AG04450 (cell line): ENCODE results near the gene IMP3. TPM values are rescaled to one million over a fixed set of nuclear protein-coding genes. Genes with fewer than 3 reads are reported as not detected.
A peak's percentile ranks its signal among the peaks of the same experiment; 100 is the strongest.

Experiments
- CTCF ChIA-PET: fragments of 300-600, 350-600 bp; formaldehyde crosslinking; extraction: SDS; loops from one replicate; lab custom pipeline; 2022; ENCODE audit warnings: antibody characterized with exemption, inconsistent platforms; lab: Charles Lee
- POLR2A ChIA-PET: fragments of 350-600 bp; formaldehyde crosslinking; extraction: SDS; loops from one replicate; lab custom pipeline; 2021; ENCODE audit warnings: antibody characterized with exemption, inconsistent platforms; lab: Yijun Ruan, JAX
- DNase-seq: peaks from one replicate; pipeline ENCODE4 v3.0.0-alpha.2; 2011; ENCODE audit warnings: low read depth, low spot score
- H3K27ac ChIP-seq: one replicate; pipeline ENCODE4 v1.5.1; 2012; ENCODE audit warnings: low read depth, low read length, control low read depth
- H3K27me3 ChIP-seq: one replicate; pipeline ENCODE4 v1.6.0; 2012; ENCODE audit warnings: low read length; ENCODE audit not compliant: control insufficient read depth, insufficient read depth
- H3K4me3 ChIP-seq: 2 replicates; pipeline ENCODE4 v1.5.1; 2011; ENCODE audit warnings: mild to moderate bottlenecking, low read depth, low read length, control low read depth
- H3K9me3 ChIP-seq: 2 replicates; pipeline ENCODE4 v1.5.1; 2012; ENCODE audit warnings: low read length; ENCODE audit not compliant: control insufficient read depth, insufficient read depth
- polyA plus RNA-seq: library from polyadenylated mRNA; depleted of rRNA; stranded (reverse); fragments of >200 nt; gene quantifications from 2 replicates; pipeline ENCODE4 v1.2.3, GENCODE V29; 2011
- TF ChIP-seq, protein P1 (sequence below): IDR thresholded peaks from 2 replicates; pipeline ENCODE4 v1.5.1; 2011; ENCODE audit warnings: low read depth, low read length, control low read depth, inconsistent platforms

IMP3 gene
- polyA plus RNA-seq, 1 experiment, result 42.3 TPM

DNA sequence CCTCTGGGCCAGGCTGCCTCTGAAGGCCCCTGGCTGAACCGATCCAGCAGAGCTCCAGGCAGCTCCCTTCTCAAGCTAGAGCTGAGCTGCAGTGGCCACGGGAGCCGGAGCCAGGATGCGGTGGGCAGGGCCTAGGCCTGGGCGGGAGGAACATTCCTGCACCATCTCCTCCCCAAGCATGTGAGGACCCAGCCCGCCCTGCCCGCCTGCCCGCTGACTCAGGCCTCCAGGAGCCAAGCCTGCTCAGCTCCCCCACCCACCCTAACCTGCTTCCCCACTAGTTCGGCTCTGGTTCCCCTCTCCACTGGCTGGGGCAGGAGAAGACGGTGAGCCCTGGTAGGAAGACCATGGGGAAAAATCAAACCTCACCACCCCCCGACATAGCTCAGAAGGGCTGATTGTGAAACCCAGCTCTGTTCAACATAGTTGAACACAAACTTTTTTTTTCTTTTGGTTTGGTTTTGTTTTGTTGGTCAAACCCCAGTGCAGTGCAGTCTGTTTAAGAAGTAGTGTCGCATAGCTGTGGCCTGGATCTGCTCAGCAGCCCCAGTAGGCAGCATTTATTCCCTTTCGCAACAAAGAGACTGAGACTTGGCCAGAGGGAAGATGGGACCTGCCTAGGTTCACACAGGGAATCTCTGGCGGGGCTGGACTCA, 21.2 kb upstream of the IMP3 start:
- CTCF ChIA-PET, result interaction anchor here (0.6 to 2.1 kb wide), 5 partner anchors 13 to 227 kb away, joined by 3 to 10 read pairs (median 8); partner anchors contain the start of gene SNX33
- no peaks in the 10 kb centered on the region for H3K27me3 ChIP-seq
- H3K4me3 ChIP-seq, result peak overlapping the region; percentile 29
- peak; percentile 81 for DNase-seq
- POLR2A ChIA-PET, result interaction anchor here (0.6 to 1.8 kb wide), 13 partner anchors 8 to 293 kb away, joined by 3 to 32 read pairs (median 4); partner anchors contain the start of genes IMP3, MAN2C1 and SNX33
- peak overlapping the region; percentile 98 for H3K27ac ChIP-seq
- TF ChIP-seq, protein P1, sequence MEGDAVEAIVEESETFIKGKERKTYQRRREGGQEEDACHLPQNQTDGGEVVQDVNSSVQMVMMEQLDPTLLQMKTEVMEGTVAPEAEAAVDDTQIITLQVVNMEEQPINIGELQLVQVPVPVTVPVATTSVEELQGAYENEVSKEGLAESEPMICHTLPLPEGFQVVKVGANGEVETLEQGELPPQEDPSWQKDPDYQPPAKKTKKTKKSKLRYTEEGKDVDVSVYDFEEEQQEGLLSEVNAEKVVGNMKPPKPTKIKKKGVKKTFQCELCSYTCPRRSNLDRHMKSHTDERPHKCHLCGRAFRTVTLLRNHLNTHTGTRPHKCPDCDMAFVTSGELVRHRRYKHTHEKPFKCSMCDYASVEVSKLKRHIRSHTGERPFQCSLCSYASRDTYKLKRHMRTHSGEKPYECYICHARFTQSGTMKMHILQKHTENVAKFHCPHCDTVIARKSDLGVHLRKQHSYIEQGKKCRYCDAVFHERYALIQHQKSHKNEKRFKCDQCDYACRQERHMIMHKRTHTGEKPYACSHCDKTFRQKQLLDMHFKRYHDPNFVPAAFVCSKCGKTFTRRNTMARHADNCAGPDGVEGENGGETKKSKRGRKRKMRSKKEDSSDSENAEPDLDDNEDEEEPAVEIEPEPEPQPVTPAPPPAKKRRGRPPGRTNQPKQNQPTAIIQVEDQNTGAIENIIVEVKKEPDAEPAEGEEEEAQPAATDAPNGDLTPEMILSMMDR, result no peak
- no peaks in the 10 kb centered on the region for H3K9me3 ChIP-seq

DNA sequence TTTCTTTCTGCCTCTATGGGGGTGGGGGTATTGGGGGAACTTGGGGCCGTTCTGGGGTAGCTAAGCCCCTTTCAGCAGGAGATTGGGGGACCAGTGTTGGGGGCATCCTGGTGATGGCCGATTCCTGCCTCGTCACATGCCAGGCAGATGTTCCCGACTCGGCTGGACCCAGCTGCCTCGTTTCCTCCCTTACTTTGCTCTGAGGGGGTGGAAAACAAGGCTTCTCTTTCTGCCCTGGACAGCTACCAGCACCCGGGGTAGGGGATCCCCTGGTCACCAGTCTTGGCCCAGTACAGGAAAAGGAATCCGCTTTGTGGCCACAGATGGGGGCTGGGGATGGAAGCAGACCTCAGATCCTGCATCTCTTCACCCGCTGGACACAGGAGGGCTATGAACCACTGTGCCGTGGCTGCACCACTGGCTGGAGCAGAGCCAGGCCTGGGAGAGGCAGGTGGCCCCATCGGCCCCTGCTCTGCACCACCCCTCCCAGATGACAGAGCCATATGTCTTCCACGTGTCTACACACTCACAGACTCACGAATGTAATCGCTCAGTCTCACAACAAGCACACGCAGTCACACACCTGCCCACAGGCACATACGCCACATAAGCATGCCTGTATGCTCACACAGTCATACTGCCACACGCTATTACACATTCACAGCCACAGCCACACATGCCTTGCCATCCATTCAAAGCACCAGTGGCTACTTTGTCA, 20.1 kb upstream of the IMP3 start:
- CTCF ChIA-PET, result interaction anchor here (1.2 to 2.1 kb wide), 3 partner anchors 12 to 24 kb away, joined by 8 to 10 read pairs (median 8); partner anchors contain the start of gene SNX33
- peak overlapping the region; percentile 98 for H3K27ac ChIP-seq
- DNase-seq, result no peak
- no peaks in the 10 kb centered on the region for H3K9me3 ChIP-seq
- POLR2A ChIA-PET, result interaction anchor here (0.6 to 1.8 kb wide), 3 partner anchors 12 to 20 kb away, joined by 3 to 32 read pairs (median 31); partner anchors contain the start of genes IMP3 and SNX33
- no peak overlapping the region for H3K4me3 ChIP-seq
- no peaks in the 10 kb centered on the region for H3K27me3 ChIP-seq
- TF ChIP-seq, protein P1, result no peak

DNA sequence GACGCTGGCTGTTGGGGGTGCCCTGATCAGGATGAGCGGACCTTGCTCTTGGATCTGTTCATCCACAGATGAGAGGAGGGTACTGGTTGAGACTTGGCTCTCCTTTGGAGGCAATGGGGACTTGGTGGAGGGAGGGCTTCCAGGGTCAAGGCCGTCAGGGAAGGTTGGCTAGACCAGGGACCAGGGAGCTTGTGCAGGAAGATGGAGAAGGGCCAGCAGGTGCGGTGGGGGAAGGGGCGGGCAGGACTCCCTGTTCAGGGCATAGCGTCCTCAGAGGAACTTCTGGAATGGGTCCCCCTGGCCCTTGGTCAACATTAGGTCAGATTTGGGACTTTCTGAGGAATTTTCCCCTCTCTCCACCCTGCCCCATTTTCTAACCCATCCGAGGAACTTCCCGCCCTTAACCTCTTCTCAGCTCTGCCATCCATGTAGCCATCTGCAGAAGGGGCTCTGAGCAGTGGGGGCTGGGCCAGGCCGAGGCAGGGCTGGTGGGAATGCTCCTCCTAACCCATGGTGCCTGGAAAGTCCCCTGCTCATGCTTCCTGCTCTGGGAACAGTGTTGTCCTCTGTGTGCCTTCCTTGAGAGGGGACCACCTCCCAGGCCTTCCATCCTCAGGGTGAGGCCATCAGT, 19.2 kb upstream of the IMP3 start:
- TF ChIP-seq, protein P1, result no peak
- ChIA-PET POLR2A (no interaction called here), CTCF (no interaction called here)
- no peak for DNase-seq
- no peak overlapping the region for H3K4me3 ChIP-seq
- H3K9me3 ChIP-seq, result no peaks in the 10 kb centered on the region
- H3K27me3 ChIP-seq, result no peaks in the 10 kb centered on the region
- no peak overlapping the region for H3K27ac ChIP-seq

DNA sequence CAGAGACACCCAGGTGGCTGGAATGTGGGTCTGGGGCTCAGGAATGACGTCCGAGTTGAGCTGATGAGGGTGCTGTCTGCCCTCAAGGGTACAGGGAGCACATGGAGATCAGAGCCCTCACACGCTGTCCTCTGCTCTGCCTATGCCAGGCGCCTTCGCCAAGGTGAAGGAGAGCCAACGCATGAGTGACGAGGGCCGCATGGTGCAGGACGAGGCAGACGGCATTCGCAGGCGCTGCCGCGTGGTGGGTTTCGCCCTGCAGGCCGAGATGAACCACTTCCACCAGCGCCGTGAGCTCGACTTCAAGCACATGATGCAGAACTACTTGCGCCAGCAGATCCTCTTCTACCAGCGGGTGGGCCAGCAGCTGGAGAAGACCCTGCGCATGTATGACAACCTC, 16.8 kb upstream of the IMP3 start:
- Histone ChIP-seq H3K27ac (no peak overlapping the region), H3K9me3 (no peaks in the 10 kb centered on the region), H3K27me3 (no peaks in the 10 kb centered on the region), H3K4me3 (no peak overlapping the region)
- CTCF ChIA-PET, result no interaction called here
- no peak for DNase-seq
- POLR2A ChIA-PET, result no interaction called here
- TF ChIP-seq, protein P1, result no peak
